Stimulated activated naive CD4-positive, alpha-beta T cell (primary cell): ENCODE data around the gene ACTL7A.
"Not testable (repeated sequence)": the region's sequence is repeated elsewhere in the genome, so short reads cannot be mapped to it uniquely, and the experiment has no call there.

Source experiments
- DNase-seq, 6 experiments: peaks; one replicate each; lab custom pipeline; 2025; lab: John Stamatoyannopoulos, UW

Gene ACTL7A

DNA sequence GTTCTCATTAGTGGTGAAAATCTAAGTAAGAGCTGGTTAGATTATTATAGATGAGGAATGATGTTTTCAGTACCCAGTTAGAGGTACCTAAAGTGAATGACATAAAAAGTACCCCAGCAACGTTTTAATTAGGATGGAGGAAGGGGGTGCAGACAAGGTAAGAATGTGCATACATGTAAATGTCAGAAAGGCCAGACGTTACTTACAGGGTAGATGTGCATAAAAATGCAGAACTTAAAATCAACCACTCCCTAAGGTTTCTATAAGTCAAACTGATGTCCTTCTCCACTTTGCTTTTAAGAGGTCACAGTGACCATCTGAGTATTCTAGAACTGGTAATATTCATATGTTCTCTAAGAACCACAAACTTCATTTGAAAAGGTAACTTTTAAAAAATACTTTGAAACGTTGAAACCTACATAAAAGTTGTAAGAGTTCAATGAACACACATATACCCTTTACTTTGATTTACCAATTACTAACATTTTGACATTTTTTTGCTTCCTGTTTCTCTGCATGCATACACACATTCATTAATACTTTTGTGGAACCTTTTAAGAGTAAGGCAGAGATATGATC is 18.8 kb downstream of the ACTL7A start:
- no peak for DNase-seq

DNA sequence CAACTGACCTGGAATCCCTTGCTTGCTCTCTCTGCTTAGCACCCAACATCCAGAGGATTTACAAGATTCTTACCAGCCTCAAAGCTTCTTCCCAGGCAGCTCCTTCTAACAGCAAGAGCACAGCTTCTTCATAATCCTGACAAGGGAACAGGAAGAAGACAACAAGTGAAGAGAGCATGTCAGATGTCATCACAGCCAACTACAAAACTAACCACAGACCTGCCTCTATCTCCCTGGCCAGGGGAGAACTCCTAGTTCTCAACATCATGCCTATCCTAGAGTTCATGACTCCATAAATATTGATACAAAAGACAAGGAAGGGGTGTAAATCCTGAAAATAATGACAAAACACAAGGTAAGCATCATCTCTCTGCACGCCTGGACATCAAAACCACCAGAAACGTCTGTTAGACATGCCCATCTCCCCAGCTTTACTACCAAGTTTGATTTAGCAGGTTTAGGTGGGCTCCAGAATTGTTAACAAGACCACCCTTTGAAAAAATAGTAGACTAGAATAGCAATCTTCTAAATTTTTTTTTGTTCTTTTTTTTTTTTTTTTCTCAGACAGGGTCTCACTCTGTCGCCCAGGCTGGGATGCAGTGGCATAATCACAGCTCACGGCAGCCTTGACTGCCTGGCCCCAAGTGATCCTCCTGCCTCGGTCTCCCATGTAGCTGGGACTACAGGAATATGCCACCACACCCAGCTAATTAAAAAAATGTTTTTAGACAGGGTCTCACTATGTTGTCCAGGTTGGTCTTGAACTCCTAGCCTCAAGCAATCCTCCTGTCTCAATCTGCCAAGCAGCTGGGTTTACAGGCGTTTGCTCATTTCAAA is 20.2 kb downstream of the ACTL7A start:
- no peak for DNase-seq

DNA sequence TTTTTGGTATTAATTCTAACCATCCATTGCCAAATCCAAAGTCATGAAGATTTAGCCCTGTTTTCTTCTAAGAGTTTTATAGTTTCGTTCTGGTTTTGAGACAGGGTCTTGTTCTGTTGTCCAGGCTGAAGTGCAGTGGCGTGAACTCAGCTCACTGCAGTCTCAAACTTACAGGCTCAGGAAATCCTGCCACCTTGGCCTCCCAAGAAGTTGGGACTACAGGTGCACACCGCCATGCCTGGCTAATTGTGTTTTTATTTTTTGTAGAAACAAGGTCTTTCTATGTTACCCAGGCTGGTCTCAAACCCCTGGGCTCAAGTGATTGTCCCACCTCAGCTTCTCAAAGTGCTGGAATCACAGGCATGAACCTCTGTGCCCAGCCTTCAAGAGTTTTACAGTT is 21.0 kb downstream of the ACTL7A start:
- no peak for DNase-seq

DNA sequence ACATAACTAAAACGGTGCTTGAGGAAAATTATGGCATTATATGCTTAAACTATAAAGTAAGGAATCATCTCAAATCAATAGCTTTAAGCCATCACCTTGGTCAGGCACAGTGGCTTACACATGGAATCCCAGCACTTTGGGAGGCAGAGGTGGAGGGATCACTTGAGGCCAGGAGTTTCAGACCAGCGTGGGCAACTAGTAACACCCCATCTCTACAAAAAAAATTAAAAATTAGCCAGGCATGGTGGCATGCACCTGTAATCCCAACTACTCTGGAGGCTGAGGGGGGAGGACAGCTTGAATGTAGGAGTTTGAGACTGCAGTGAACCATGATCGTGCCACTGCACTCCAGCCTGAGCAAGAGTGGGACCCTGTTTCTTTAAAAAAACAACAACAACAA is 22.6 kb downstream of the ACTL7A start:
- DNase-seq: no peak

DNA sequence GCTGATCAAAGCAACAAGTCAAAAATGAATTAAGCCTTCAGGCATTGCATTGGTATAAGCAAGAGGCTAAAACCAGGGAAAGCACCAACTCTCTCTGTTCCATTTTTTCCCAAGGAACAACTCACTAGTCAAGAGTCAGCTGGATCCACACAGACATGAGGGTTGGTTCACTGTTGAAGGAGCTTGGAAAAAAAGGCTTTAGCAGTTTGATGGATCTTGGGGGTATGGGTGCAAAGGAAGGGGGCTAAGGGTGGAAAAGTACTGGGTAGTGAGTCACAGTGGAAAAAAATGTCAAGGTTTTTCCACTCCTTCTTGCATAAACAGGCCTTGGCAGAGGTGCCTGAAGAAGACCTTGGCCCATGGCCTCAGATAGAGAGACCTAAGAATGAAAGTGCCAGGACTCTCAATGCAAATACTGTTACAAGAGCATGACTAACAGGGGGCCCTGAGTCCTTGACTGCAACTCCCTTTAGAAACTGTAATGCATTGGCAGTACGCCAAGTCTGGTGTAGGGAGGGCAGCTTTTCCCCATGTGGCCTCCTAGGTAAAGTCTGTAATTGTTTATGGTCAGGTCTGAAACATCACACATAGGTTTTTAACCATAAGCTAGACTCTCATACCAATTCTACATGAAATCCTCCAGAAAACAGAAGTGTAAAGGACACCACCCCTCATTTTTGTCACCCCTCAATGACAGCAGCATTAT is 23.7 kb downstream of the ACTL7A start:
- no peak for DNase-seq

DNA sequence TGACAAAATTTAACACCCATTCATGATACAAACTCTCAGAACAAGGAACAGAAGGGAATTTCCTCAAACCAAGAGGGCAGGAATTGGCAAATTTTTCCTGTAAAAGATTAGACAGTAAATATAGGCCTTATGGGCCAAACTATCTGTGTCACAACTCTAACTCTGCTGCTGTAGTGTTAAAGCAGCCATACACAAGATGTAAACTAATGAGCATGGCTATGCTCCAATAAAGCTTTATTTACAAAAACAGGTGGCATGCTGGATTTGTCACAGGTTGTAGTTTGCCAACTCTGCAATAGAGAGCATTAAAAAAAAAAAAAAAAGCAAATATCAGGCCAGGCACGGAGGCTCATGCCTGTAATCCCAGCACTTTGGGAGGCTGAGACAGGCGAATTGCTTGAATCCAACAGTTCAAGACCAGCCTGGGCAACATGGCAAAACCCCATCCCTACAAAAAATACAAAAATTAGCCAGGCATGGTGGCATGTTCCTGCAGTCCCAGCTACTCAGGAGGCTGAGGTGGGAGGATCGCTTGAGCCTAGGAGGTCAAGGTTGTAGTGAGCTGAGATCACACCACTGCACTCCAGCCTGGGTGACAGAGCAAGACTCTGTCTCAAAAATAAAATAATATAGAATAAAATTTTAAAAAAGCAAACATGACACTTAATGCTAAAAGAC is 24.7 kb downstream of the ACTL7A start:
- not testable (repeated sequence) for DNase-seq

DNA sequence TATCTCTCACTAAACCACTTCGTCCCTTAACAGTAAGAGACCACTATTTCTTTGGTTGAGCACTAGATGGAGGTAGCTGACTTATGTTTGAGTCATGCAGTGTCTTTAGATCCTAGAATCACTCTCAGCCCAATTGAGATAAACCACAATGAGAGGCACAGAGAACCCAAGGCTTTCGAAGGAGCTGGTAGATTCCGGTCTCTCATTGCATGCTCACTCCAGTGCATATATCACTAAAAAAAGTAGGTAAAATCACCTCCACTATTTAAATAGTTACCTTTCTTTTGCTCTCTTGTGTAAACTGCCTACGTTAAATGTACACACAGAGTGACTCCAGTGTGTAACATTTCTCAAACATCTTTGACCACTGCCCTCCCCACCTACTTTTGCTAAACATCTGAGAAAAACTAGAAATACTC is 27.6 kb downstream of the ACTL7A start:
- no peak for DNase-seq

DNA sequence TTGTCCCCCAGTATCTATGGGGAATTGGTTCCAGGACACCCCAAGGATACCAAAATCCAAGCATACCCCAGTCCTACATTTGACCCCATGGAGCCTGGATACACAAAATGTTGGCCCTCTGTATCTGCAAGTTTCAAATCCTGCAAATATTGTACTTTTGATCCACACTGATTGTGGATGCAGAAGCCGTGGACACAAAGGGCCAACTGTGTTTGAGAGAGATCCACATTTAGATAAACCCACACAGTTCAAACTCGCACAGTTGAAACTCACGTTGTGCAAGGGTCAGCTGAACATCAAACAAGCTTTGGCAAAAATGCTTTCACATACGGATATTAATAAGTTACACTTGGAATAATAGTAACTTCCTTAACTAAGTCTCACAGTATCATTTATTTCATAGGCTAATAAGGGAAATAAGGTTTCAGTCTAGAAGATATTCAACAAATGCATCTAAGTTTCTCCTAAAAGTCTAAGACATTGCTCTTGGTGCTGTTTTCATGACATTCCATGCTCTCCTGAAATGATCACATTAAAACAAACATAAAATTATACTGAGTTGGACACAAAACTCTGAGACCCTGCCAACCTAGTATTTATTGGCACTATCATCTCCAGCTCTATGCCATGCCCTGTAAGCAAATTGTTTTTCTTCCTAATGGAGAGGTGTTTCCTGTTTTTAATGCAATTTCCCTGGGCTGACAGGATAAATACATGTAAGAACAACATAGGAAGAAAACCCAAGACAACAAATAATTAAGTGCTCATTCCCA is 32.3 kb downstream of the ACTL7A start:
- DNase-seq: no peak

DNA sequence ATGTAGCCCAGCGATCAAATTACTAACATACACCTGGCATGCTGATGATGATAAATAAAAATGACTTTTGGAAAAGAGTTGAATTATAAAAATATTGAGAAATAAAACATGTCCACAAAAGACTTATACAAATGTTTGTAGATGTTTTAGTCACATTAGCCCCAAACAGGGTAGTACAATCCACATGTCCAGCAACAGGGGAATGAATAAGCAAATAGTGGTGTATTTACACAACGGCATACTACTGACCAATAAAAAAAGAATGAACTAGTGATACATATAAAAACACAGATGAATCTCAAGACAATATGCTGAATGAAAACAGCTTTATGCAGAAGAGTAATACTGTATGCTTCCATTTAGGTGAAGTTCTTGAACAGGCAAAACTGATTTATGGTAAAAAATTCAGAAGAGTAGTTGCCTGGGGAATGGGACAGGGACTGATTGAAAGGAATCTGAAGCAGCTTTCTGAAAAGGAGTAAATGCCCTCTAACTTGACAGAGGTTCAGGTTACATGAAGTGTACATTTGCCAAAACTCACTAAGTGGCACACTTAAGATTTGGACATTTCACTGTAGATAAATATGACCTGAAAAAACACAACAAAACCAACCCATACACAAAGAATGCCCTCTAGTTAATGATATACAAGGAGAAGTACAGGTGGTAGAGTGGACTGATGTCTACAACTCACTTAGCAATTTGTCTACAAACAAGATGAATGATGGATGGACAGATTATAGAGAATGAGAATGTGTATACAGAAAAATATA is 35.4 kb downstream of the ACTL7A start:
- no peak for DNase-seq

DNA sequence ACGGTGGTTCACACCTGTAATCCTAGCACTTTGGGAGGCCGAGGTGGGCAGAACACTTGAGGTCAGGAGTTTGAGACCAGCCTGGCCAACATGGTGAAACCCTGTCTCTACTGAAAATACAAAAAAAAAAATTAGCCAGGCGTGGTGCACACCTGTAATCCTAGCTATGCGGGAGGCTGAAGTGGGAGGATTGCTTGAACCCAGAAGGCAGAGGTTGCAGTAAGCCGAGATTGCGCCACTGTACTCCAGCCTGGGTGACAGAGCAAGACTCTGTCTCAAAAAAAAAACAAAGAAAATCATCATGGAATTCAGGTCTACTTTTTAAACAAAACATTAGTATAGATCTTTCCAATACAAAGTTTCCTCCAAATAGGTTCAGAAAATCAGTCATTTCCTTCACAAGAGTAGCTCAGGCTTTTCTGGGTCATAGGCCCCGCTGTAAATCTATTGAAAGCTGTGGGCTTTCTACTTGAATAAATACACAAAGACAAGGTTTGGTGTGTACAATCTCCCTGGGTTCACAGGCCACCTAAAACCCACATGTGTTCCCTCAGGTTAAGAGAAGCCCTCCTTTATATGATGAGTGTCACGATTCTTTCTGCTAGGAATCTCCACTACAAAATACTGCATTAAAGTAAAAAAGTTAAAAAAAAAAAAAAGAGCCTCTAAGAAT is 37.1 kb downstream of the ACTL7A start:
- not testable (repeated sequence) for DNase-seq

DNA sequence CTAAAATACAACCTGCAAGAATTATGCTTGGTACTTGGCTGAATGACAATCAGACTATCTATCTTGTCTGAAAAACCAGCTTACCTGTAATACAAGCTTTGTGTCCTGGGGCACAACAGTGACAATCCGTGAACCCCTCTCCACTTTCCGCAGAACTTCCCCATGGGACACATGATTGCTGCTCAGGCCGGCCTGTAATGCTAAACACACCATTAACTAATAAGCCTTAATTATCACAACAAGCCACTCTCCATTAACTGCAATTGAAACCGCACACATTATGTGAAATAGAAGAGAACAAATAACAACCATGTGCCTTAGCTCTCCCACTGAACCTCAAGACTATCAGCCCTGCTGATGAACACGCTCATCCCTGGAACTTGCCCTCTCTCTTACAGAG is 38.1 kb downstream of the ACTL7A start:
- no peak for DNase-seq

DNA sequence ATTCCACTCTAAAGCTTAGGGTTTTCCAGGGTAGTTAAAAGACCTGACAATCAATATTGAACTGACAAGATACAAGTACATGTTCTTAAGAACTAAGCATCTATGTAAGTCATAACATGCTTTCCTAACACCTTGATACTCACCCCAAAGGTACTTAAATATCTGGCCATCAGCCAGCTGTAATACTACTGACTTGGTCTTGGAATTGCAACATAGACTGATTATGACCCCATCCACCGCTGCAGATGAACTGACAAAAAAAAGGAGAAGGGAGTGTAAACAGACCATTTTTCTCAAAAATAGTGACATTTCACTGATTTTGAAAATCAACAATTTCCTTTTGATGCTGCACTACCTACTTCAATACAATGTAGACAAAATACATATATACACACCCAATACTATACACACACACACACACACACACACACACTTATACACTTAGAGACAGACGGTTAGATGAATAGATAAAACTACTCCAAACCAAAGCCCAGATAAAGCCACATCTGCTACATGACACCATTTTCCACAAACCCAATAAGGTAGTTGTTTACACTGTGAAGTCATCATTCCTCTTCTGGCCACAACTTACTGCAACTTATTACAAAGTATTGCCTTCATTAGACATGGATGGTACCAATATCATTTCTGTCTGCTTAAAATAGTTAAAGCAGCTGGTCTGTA is 41.5 kb downstream of the ACTL7A start:
- no peak for DNase-seq

DNA sequence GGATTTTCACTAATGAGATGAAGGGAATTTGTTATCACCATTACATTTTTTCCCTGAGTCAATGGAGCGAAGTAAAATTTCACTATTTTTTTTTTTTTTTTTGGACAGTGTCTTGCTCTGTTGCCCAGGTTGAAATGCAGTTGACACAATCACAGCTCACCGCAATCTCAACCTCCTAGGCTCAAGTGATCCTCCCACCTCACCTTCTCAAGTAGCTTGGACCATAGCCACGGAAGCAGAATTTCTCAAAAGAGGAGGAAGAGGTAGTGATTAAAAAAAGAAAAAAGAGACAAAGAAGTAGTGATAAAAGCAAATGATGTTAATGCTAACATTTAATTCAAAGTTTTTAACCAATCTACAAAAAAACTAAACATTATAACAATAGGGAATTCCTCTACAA is 42.1 kb downstream of the ACTL7A start:
- no peak for DNase-seq

DNA sequence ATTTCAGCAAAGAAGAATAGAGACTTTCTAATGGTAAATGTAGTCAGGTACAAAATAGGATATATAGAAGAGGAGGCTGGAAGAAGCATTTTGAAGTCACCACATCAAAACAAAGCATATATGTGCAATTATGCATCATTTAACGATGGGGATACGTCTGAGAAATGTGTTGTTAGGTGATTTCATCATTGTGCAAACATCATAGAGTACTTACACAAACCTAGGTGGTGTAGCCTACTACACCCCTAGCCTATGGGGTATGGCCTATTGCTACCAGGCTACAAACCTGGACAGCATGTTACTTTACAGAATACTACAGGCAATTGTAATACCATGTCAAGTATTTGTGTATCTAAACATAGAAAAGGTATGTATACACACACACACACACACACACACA is 43.4 kb downstream of the ACTL7A start:
- DNase-seq: no peak

DNA sequence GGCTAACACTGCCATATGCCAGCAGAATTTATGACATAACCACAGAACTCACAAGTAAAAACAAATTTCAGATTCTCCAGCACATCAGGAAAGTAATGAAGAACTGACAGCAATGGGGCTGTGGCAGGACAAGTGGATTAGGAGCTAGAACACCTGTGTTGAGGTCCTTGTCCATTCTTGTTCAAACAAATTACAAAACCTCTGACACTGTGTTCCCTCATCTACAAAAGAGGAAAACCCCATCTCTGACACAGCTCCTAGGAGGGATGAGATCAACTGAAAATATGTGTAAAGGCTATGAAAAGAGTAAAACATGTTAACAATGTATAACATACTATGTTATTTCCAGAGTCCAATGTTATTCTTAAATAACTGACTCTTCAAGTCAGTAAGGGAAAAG is 48.3 kb downstream of the ACTL7A start:
- DNase-seq: no peak

DNA sequence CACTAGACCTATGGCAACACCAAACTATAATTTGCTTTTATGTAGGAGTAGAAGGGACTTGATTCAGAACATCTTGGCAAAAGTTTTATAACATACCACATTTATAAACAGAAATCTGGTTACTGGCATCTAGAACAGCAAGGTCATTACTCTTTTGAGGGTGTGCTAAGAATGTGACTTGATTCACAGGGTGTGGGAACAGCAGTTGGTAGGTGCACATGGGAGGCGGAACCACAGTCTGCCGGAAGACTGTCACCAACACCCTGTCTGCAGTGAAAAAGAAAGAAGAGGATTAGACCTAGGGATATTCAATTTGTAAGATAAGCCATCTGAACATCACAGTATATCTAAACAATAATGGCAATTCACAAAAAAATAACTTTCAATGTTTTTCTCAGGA is 48.8 kb downstream of the ACTL7A start:
- no peak for DNase-seq

DNA sequence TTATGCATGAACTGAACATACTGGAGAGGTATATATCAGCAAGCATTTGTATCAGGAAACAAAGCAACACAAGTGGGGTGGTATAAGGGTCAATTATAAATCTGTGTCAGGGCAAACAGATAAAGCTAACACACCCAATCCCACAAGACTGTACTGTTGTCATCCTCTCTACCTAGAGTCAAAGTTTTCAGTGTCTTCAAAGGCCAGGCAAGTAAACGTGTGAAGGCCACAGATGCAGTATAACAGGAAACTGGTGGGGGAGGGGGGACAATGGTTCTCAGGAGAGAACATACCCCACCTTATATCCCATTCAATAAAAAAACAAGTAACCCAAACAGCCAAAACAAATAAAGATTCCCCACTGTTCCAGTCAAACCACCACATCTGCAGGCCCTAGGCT is 49.8 kb downstream of the ACTL7A start:
- DNase-seq: peak in 2 of 6 experiments; percentile 13 to 26
